ENCODE measurements around the gene PLEKHO1.

PLEKHO1 gene

GRCh38 chr1:150152772-150153456, 3.2 kb downstream of the PLEKHO1 start (continued):
- TF ChIP-seq ZNF629 (tag by site-specific recombination; IDR thresholded peaks at IDR 0.05) (0 out of 2 replicates have a peak, but pooled peaks have one; percentile 26), ZFP3 (tag by site-specific recombination; IDR thresholded peaks at IDR 0.05; ENCODE audit: low read depth) (no peak), ZBTB1 (tag by site-specific recombination; IDR thresholded peaks at IDR 0.05) (no peak), ZFHX2 (tag by site-specific recombination; conservative IDR thresholded peaks at IDR 0.05) (peak; percentile 68), EGR2 (tag by site-specific recombination; IDR thresholded peaks at IDR 0.05; ENCODE audit: low read depth) (peak; percentile 63), ZNF692 (tag by site-specific recombination; IDR thresholded peaks at IDR 0.05) (no peak), ZNF677 (tag by site-specific recombination; IDR thresholded peaks at IDR 0.05) (no peak), ZNF248 (tag by site-specific recombination; IDR thresholded peaks at IDR 0.05) (no peak), ZNF623 (tag by site-specific recombination; IDR thresholded peaks at IDR 0.05) (no peak), ZNF423 (tag by site-specific recombination; IDR thresholded peaks at IDR 0.05) (no peak), ZNF366 (tag by site-specific recombination; conservative IDR thresholded peaks at IDR 0.05) (peak; percentile 73), HOXC10 (CRISPR knock-in tag; IDR thresholded peaks at IDR 0.05) (no peak), ZBTB6 (tag by site-specific recombination; IDR thresholded peaks at IDR 0.05) (0 out of 2 replicates have a peak, but pooled peaks have one; percentile 8), YY2 (tag by site-specific recombination; IDR thresholded peaks at IDR 0.05) (no peak), ZSCAN18 (tag by site-specific recombination; IDR thresholded peaks at IDR 0.05) (no peak)

GRCh38 chr1:150154143-150154542, 4.4 kb downstream of the PLEKHO1 start:
- no peaks in the 10 kb centered on the region for H3K9me3 ChIP-seq (ENCODE audit: control insufficient read depth, insufficient read depth, low read depth, low read length)
- ChIA-PET POLR2A (no interaction called here), CTCF (interaction anchor here (0.6 to 3.3 kb wide), 2 partner anchors 12 to 30 kb away, joined by 3 to 18 read pairs; no protein-coding TSS in a partner anchor)
- H3K4me3 ChIP-seq (ENCODE audit: low read depth, low read length): no peak overlapping the region
- no peak for TF ChIP-seq BCL6B (tag by site-specific recombination; IDR thresholded peaks at IDR 0.05)
- TF ChIP-seq KLF17 (tag by site-specific recombination; IDR thresholded peaks at IDR 0.05): 0 out of 2 replicates have a peak, but pooled peaks have one; percentile 30
- H3K4me1 ChIP-seq (ENCODE audit: control insufficient read depth, insufficient read depth, low read length): peaks cover 3% of the 10 kb centered on the region; the same call in 1 of the 2 replicates
- H3K27ac ChIP-seq (ENCODE audit: extremely low read depth, low read depth, low read length): no peak overlapping the region
- H3K36me3 ChIP-seq (ENCODE audit: control insufficient read depth in 2 of 2, insufficient read depth in 1 of 2, low read length in 2 of 2): peaks cover 0 to 68% of the 10 kb centered on the region in 2 experiments; a peak in 2 of 3 replicates

Measured in HEK293 (cell line).